ENCODE measurements around the gene LOXL4.

The LOXL4 gene

GRCh38 chr10:98202378-98202777 is 65.6 kb downstream of the LOXL4 start:
- in situ Hi-C loops (cut with MboI; ENCODE audit: low sequenced_read_pairs), result no loop called here

- in situ Hi-C loops (cut with MboI; ENCODE audit: low sequenced_read_pairs), result no loop called here
These were observed 66.2 kb downstream of the LOXL4 start for GRCh38 chr10:98201760-98202159.

Measured in hTERT RPE-1 (cell line).